DMS 273 (cell line): ENCODE measurements around the gene DNAJB13.

Experiments used
- DNase-seq: peaks from one replicate; lab custom pipeline; 2025; ENCODE audit not compliant: unreplicated experiment; lab: John Stamatoyannopoulos, UW

The DNAJB13 gene

DNA sequence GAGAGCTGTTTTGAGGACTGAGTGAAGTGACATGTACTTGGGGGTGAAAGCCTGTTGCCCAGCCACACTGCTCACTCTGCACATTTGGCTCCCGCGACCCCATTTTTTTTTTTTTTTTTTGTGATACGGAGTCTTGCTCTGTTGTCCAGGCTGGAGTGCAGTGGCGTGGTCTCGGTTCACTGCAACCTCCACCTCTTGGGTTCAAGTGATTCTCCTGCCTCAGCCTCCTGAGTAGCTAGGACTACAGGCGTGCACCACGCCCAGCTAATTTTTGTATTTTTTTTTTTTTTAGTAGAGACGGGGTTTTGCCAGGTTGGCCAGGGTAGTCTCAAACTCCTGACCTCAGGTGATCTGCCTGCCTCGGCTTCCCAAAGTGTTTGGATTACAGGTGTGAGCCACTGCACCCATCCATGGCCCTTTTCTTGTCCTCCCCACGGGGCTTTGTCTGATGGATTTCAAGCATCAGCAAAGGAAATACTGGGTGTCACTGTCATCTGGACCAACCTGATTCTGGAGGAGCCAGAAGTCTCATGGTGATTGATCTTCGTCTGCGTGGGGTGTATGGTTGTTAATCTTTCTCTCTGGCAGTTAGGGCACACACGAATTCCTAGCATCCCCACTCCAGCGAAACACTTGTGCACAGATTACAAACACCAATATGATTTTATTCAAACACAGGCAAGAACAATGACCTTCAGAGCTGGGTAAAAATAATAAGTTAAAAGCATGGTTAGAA, 61.4 kb downstream of the DNAJB13 start:
- no peak for DNase-seq

DNA sequence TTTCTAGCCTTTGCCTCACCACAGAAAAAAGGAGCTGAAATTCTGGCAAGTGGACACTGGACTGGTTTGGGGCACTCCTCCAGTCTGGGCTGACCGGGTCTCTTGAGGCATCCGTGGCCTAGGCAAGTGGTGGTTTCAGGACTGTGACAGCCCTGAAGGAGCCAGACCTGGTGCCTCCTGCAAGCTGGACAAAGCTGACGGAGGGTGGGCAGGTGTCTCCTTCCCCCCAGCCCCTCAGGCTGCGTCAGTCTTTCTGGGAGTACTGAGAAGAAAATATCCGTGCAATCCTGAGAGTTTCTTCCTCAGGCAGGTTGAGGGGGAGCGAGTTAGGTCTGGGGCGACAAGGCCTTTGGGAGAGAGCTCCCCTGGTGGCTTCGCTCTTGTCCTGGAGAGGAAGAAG, 62.3 kb downstream of the DNAJB13 start:
- DNase-seq, result no peak

DNA sequence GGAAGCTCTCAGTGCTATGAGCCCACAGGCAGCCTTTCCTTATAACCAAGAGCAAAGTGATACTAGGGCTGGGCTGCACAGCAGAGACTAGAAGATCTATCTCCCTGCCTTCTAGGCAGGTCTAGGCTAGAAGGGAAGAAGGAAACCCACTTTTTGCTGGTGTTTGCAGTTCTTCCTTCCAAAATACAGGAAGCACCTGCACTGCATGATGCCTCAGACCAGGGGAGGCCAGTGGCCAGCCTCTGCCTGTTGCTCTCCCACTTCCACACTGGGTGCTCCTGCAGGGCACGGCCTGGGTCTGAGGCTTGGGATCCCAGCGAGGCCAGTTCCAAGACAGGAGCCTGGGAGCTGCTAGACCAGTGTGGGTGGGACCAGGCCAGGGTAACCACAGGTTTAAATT, 64.1 kb downstream of the DNAJB13 start:
- no peak for DNase-seq

DNA sequence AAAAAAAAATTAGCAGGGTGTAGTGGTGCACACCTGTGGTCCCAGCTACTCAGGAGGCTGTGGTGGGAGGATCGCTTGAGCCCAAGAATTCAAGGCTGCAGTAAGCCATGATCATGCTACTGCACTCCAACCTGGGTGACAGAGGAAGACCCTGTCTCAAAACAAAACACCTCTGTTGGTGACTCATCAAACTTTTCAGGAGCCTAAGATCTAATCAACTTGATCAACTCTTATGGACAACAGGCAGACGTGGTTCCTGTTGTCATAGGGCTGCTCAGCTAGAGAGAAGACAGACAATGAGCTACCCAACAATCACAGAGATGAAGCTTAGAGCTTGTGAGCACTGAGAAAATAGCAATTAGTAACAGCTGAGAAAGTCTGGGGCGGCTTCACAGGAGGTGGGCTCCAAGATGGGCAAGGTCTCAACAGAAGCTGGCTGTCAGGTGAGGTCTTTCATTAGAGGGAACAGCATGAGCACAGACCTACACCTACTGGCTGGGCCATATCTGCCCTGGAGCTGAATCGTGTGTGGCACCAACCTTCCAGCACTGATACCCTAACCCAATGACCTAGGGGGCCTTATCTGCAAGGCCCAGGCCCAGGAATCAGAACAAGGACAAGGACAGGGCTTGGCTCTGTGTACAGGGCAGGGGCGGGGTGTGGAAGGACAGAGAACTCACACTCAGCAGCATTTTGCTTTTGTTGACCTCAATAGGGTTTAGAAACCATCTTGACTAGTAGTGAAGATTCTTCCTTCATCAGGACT, 65.3 kb downstream of the DNAJB13 start:
- no peak for DNase-seq

DNA sequence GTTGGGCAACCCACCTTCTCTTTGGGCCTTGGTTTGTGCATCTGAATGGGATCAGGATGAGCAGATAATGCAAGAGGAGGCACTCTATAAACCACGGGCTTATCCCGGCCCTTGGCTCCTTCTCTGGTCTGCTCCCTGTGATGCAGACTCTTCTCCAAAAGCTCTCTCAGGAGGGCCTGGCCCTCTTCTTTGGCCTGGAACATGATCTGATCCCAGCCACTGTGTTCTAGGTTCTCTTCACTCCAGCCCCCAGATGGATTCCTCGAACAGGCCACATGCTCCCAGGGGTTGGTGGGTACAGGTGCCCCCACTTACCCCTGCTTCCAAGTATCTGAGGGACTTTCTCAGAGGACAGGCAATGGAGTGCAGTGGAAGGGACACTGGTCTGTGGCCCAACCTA, 66.8 kb downstream of the DNAJB13 start:
- DNase-seq, result no peak

DNA sequence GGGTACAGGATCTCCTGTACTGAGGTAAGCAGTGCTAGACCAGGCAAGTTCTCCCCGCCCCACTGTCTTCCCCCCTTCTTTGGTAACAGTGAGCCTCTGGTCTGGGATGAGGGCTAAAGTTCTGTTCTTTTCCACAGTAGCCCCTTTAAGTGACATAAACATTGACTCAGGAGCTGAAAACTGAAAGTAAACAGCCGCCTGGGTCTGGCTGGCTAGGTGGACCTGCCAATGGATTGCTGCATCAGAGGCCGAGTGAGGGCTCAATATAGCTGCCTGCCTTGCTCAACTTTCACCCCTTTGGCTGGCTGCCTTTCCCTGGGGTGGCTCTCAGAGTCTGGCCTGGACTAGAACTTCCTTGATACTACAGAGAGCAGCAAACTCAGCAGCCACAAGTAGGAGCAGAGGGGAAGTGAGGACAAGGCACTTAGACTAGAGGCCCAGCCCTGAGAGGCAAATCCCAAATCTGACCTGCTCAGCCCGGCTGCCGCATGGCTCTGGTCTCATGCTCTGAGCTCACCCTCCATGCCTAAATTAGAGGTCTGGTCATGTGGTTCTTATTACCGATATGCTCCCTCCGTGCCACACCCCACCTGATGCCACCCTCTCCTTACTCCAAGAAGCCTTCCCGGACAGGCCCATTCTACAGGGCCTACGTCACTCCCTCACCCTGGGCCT, 67.6 kb downstream of the DNAJB13 start:
- no peak for DNase-seq

DNA sequence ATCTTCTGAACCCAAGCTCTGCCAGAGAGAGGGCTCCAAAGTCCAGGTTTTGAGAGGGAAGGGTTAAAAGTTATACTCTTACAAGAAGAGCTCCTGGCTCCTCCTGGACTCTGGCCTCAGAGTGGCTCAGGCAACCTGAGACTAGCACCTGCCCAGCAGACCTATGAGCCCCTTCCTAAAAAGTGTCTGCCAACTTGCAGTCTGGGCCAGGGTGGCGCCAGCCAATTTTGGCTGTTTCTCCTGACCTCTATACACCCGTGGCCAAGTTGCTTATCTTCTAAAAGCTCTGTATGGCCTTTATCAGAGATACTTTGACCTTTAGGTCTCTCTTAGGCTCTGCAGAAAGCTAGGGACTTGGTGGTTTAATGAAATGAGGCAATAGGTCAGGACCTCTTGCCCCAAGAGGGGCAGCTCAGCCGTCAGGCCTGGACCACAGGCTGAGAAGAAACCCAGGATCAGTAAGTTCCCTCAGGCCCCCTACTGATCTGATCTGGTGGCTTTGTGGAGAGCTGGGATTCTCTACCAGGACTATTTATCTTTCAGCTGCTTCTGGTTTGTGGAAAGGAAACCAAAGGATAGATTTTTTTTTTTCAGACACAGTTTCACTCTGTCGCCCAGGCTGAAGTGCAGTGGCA, 68.4 kb downstream of the DNAJB13 start:
- no peak for DNase-seq

DNA sequence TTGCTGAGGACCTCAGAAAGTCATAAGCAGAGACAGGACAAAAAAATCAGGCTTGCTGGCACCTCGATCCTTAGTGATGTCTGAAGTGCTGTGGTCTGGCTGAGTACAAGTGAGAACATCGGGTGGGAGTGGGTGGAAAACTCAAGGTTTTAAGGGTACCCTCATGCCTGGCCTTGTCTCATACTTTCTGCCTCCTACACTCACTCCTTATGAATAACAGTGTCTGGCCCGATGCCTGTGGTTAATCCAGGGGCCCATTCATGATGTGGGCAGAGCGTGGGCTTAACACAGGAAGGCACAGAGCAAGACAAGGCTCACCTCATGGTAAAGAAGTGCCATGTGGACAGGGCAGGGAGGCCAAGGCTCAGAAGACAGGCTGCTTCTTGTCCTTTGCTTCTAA, 69.0 kb downstream of the DNAJB13 start:
- no peak for DNase-seq
